ENCODE results near the gene PKIG.

GRCh38 chr20:44615169-44615791, 32.9 kb downstream of the PKIG start:
- no peak for TF ChIP-seq POLR2AphosphoS5 (IDR thresholded peaks at IDR 0.05; ENCODE audit: low read depth, low read length)
- TF ChIP-seq REST (IDR thresholded peaks at IDR 0.05; ENCODE audit: insufficient read depth in 1 of 2, low read depth in 2 of 2, low read length in 2 of 2) = no peak
- TF ChIP-seq SIN3A (IDR thresholded peaks at IDR 0.05; ENCODE audit: borderline replicate concordance, insufficient read depth, low read length) = no peak
- TF ChIP-seq TAF1 (IDR thresholded peaks at IDR 0.05; ENCODE audit: borderline replicate concordance, insufficient read depth, low read length) = no peak
- TF ChIP-seq FOXP2 (optimal IDR thresholded peaks at IDR 0.05; ENCODE audit: borderline replicate concordance, extremely low read depth, extremely low read length, insufficient read depth) = no peak
